GM12801 (cell line): ENCODE measurements around the gene ANKRD24.

Source experiments
- CTCF ChIP-seq: IDR thresholded peaks from one replicate; pipeline ENCODE4 v1.5.1; 2011; ENCODE audit warnings: control low read depth; ENCODE audit not compliant: insufficient read length; ENCODE audit errors: extremely low read depth

ANKRD24 gene

GRCh38 chr19:4210166-4210731 lies 27.8 kb downstream of the ANKRD24 start:
- TF ChIP-seq CTCF: no peak

DNA sequence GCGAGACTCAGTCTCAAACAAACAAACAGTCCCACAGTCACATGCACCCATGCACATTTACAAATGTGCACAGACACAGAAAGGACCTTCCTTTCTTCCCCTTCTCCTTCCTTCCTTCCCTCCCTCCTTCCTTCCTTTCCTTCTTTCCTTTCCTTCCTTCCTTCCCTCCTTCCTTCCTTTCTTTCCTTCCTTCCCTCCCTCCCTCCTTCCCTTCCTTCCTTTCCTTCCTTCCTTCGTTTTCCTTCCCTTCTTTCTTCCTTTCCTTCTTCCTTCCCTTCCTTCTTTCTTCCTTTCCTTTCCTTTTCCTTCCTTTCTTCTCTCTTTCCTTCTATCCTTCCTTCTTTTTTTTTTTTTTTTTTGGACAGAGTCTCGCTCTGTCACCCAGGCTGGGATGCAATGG lies 30.6 kb downstream of the ANKRD24 start:
- no peak for TF ChIP-seq CTCF

- TF ChIP-seq CTCF: no peak
These were observed 33.3 kb downstream of the ANKRD24 start for GRCh38 chr19:4215807-4216206.

- TF ChIP-seq CTCF: no peak
These were observed 34.4 kb downstream of the ANKRD24 start for GRCh38 chr19:4216846-4217245.

GRCh38 chr19:4217429-4218264 lies 35.2 kb downstream of the ANKRD24 start:
- TF ChIP-seq CTCF: no peak

DNA sequence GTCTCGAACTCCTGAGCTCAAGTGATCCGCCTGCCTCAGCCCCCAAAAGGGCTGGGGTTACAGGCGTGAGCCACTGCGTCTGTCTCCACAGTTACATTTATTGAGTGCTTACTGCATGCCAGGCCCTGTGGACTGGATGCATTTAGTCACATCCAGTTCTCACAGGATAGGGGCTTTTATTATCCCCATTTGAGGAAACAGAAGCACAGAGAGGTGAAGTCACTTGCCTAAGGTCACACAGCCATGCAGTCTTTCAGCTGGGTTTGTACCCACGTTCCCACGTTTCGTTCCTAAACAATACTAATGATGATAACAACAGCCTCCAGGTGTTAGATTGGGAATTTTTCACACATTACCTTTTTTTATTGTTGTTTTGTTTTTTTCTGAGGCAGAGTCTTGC lies 37.7 kb downstream of the ANKRD24 start:
- TF ChIP-seq CTCF: no peak

DNA sequence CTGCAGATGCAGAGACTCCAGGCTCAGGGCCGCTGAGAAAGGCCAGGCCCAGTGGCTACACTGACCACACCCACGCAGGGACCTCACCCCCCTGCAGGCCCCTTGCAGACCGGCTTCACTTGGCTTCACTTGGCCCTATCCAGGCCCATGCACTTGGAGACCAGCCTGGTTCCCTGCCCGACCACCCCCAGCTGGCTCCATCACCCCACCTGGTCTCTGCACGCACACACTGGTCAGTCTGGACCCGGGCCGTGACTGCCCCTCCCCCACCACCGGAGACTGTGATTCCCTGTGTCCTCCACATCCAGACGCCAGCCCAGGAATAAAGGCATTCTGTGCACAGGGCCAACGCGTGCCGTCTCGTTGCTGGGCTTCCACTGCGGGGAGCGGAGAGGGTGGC lies 42.0 kb downstream of the ANKRD24 start:
- TF ChIP-seq CTCF: no peak
